SK-N-SH (cell line): Measurements from ENCODE around the gene RAX.

Experiments
- EZH2phosphoT487 ChIP-seq: fragments of 200-600 bp; sonication (generic); IDR thresholded peaks from 2 replicates; pipeline ENCODE4 v1.6.1; 2017; ENCODE audit warnings: low read depth, mixed run types, mild to moderate bottlenecking, antibody characterized with exemption, moderate library complexity, borderline replicate concordance
- POLR2AphosphoS5 ChIP-seq: IDR thresholded peaks from 2 replicates; pipeline ENCODE4 v1.6.1; 2012; ENCODE audit warnings: low read depth, low read length
- REST ChIP-seq: IDR thresholded peaks from 2 replicates; pipeline ENCODE4 v1.6.1; 2012; ENCODE audit warnings: mild to moderate bottlenecking, low read depth, low read length, moderate library complexity
- TAF1 ChIP-seq: IDR thresholded peaks from 2 replicates; pipeline ENCODE4 v1.6.1; 2012; ENCODE audit warnings: low read depth, mild to moderate bottlenecking, low read length, moderate library complexity, borderline replicate concordance
- USF1 ChIP-seq: IDR thresholded peaks from 2 replicates; pipeline ENCODE4 v1.4.0; 2012; ENCODE audit warnings: low read depth, borderline replicate concordance
- YY1 ChIP-seq: IDR thresholded peaks from 2 replicates; pipeline ENCODE4 v1.4.0; 2012; ENCODE audit warnings: low read depth, mild to moderate bottlenecking
- TF ChIP-seq, protein P1 (sequence below): fragments of 200-600 bp; sonication (generic); IDR thresholded peaks from 2 replicates; pipeline ENCODE4 v1.6.1; 2017; ENCODE audit warnings: antibody characterized with exemption, mild to moderate bottlenecking, moderate library complexity
- TF ChIP-seq, protein P2 (sequence below): IDR thresholded peaks from 2 replicates; pipeline ENCODE4; 2012

GRCh38 chr18:59229191-59229590, 44.1 kb downstream of the RAX start:
- no peak for TF ChIP-seq USF1
- TF ChIP-seq EZH2phosphoT487, result no peak
- TF ChIP-seq, protein P1, sequence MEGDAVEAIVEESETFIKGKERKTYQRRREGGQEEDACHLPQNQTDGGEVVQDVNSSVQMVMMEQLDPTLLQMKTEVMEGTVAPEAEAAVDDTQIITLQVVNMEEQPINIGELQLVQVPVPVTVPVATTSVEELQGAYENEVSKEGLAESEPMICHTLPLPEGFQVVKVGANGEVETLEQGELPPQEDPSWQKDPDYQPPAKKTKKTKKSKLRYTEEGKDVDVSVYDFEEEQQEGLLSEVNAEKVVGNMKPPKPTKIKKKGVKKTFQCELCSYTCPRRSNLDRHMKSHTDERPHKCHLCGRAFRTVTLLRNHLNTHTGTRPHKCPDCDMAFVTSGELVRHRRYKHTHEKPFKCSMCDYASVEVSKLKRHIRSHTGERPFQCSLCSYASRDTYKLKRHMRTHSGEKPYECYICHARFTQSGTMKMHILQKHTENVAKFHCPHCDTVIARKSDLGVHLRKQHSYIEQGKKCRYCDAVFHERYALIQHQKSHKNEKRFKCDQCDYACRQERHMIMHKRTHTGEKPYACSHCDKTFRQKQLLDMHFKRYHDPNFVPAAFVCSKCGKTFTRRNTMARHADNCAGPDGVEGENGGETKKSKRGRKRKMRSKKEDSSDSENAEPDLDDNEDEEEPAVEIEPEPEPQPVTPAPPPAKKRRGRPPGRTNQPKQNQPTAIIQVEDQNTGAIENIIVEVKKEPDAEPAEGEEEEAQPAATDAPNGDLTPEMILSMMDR, result no peak
- no peak for TF ChIP-seq YY1
- no peak for TF ChIP-seq TAF1
- no peak for TF ChIP-seq REST
- TF ChIP-seq POLR2AphosphoS5, result no peak
- TF ChIP-seq, protein P2, sequence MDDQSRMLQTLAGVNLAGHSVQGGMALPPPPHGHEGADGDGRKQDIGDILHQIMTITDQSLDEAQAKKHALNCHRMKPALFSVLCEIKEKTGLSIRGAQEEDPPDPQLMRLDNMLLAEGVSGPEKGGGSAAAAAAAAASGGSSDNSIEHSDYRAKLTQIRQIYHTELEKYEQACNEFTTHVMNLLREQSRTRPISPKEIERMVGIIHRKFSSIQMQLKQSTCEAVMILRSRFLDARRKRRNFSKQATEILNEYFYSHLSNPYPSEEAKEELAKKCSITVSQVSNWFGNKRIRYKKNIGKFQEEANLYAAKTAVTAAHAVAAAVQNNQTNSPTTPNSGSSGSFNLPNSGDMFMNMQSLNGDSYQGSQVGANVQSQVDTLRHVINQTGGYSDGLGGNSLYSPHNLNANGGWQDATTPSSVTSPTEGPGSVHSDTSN, result no peak
